Immature natural killer cell (primary cell): ENCODE results near the gene CHRD. TPM values are rescaled to one million over a fixed set of nuclear protein-coding genes. Genes with fewer than 3 reads are reported as not detected.
"Not testable (repeated sequence)": the region's sequence is repeated elsewhere in the genome, so short reads cannot be mapped to it uniquely, and the experiment has no call there.

Experiments used
- DNase-seq, 3 donors: peaks; one replicate each; pipeline ENCODE4 v3.0.0; 2022; ENCODE audit warnings: mixed read lengths in 1 of 3
- H3K27ac Mint-ChIP-seq, 6 donors: one replicate each; pipeline ENCODE4 v1.8.0; 2020; ENCODE audit warnings: mixed read lengths in 6 of 6, mild to moderate bottlenecking in 5 of 6, inconsistent platforms in 4 of 6, moderate library complexity in 3 of 6
- H3K27me3 Mint-ChIP-seq, 3 donors: one replicate each; pipeline ENCODE4 v1.8.0; 2020 to 2021; ENCODE audit warnings: low read depth in 3 of 3, mild to moderate bottlenecking in 3 of 3, mixed read lengths in 3 of 3, moderate library complexity in 3 of 3, inconsistent platforms in 1 of 3
- H3K36me3 Mint-ChIP-seq, 3 donors: one replicate each; pipeline ENCODE4 v1.8.0; 2020; ENCODE audit warnings: mixed read lengths in 3 of 3, inconsistent platforms in 2 of 3, mild to moderate bottlenecking in 2 of 3
- H3K4me1 Mint-ChIP-seq, 2 donors: one replicate each; pipeline ENCODE4 v1.8.0; 2020; ENCODE audit warnings: inconsistent platforms in 2 of 2, mild to moderate bottlenecking in 2 of 2, mixed read lengths in 2 of 2, moderate library complexity in 1 of 2
- H3K4me3 Mint-ChIP-seq, 5 donors: one replicate each; pipeline ENCODE4 v1.8.0; 2020; ENCODE audit warnings: mild to moderate bottlenecking in 5 of 5, mixed read lengths in 5 of 5, inconsistent platforms in 3 of 5, moderate library complexity in 3 of 5
- H3K9me3 Mint-ChIP-seq, 6 donors: one replicate each; pipeline ENCODE4 v1.8.0; 2020; ENCODE audit warnings: mild to moderate bottlenecking in 6 of 6, mixed read lengths in 6 of 6, inconsistent platforms in 4 of 6, moderate library complexity in 3 of 6
- polyA plus RNA-seq, 3 donors: library from polyadenylated mRNA; unstranded; fragments of 300-500 nt; fragmentation: Illumina TruSeq; gene quantifications; one replicate each; pipeline ENCODE4 v1.2.3, GENCODE V29; 2021

The CHRD gene
- polyA plus RNA-seq, 3 donors from 2014 or later = not detected

DNA sequence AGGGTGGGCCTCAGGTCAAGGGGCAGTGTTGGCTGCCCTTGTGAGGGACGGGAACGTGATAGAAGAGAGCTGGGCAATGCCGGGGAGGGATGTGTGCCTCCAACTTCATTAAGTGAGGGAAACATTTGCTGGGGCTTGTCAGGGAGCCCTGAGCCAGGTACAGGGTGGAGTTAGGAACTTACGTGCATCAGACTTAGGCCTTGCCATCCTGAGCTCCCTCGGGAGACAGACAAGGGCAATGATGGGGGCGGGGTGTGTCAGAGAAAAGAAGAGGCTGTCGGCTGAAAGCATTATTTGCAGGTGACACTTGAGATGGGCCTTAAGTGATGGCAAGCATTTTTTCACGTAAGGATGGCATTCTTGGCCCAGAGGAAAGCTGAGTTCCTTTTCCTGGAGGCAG is 40.9 kb upstream of the CHRD start:
- Mint-ChIP-seq H3K4me1 (peaks cover 21 to 25% of the 10 kb centered on the region in 2 donors), H3K27me3 (peaks cover 2 to 7% (median 6%) of the 10 kb centered on the region in 3 donors), H3K27ac (no peak overlapping the region), H3K36me3 (peaks cover 0 to 8% (median 4%) of the 10 kb centered on the region in 3 donors), H3K9me3 (peaks cover 0 to 1% (median 0%) of the 10 kb centered on the region in 6 donors), H3K4me3 (no peak overlapping the region)
- DNase-seq = no peak

DNA sequence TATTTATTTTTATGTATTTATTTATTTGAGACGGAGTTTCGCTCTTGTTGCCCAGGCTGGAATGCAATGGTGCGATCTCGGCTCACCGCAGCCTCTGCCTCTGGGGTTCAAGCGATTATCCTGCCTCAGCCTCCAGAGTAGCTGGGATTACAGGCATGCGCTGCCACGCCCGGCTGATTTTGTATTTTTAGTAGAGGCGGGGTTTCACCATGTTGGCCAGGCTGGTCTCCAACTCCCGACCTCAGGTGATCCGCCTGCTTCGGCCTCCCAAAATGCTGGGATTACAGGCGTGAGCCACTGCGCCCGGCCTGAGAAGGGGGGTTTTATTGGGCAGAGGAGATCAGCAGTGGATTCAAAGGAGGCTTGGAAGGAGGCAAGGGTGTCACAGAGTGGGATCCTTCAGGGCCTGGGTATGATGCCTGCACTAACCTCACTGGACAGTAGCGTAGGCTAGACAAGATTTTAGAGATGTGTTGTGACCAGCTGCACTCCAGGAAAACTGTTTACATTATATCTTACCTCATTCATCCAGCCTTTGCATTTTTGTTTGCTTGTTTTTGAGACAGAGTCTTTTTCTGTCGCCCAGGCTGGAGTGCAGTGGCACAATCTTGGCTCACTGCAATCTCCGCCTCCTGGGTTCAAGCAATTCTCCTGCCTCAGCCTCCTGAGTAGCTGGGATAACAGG is 40.3 kb upstream of the CHRD start:
- DNase-seq, H3K27me3 Mint-ChIP-seq, H3K4me3 Mint-ChIP-seq, H3K9me3 Mint-ChIP-seq, H3K36me3 Mint-ChIP-seq, H3K27ac Mint-ChIP-seq: not testable (repeated sequence)
- peaks cover 21 to 25% of the 10 kb centered on the region in 2 donors for H3K4me1 Mint-ChIP-seq

- no peak overlapping the region for H3K4me3 Mint-ChIP-seq
These were observed 37.9 kb upstream of the CHRD start for GRCh38 chr3:184341925-184342324.

DNA sequence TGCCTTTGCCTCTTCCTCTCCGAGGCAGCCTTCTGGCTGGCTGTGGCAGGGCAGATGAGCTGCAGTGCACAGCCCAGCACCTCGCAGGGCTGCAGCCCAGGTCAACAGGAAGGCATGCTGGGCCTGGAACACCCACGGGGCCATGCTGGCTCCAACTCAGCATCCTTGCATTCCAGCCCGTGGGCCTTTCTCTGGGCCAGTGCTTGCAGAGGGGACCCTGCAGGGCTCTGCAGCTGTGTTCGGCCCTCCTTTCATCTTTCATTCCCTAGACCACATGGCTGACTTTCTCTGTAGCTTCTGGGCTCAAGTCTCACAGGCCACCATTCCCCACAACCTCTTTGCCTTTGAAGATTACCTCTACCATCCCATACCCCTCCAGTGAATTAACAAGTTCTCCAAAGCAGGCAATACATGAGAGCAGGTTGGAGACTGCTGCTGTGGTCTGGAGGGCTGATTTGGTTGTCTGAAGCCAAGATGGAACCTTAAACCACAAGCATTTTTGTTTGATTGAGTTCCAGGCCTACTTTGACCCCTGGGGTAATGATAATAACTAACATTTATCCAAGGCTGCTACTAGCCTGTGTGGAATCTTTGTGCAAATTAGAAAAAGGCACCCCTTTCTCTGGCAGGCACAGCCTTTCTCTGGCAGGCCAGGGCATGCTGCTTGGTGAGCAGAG is 36.5 kb upstream of the CHRD start:
- Mint-ChIP-seq H3K27me3 (peaks cover 0 to 2% (median 0%) of the 10 kb centered on the region in 3 donors), H3K9me3 (peaks cover 0 to 1% (median 0%) of the 10 kb centered on the region in 6 donors), H3K4me3 (no peak overlapping the region), H3K4me1 (no peaks in the 10 kb centered on the region), H3K36me3 (peaks cover 0 to 8% (median 0%) of the 10 kb centered on the region in 3 donors), H3K27ac (no peak overlapping the region)
- no peak for DNase-seq

More at GRCh38 chr3:184341925-184342324, 37.9 kb upstream of the CHRD start:
- peaks cover 2 to 3% (median 3%) of the 10 kb centered on the region in 3 donors for H3K27me3 Mint-ChIP-seq
- peaks cover 12% of the 10 kb centered on the region in 2 donors for H3K4me1 Mint-ChIP-seq
- H3K27ac Mint-ChIP-seq = peak overlapping the region in 1 of 6 donors; percentile 4
- H3K9me3 Mint-ChIP-seq = peaks cover 0 to 1% (median 0%) of the 10 kb centered on the region in 6 donors
- H3K36me3 Mint-ChIP-seq = peaks cover 0 to 8% (median 0%) of the 10 kb centered on the region in 3 donors
- DNase-seq = no peak

DNA sequence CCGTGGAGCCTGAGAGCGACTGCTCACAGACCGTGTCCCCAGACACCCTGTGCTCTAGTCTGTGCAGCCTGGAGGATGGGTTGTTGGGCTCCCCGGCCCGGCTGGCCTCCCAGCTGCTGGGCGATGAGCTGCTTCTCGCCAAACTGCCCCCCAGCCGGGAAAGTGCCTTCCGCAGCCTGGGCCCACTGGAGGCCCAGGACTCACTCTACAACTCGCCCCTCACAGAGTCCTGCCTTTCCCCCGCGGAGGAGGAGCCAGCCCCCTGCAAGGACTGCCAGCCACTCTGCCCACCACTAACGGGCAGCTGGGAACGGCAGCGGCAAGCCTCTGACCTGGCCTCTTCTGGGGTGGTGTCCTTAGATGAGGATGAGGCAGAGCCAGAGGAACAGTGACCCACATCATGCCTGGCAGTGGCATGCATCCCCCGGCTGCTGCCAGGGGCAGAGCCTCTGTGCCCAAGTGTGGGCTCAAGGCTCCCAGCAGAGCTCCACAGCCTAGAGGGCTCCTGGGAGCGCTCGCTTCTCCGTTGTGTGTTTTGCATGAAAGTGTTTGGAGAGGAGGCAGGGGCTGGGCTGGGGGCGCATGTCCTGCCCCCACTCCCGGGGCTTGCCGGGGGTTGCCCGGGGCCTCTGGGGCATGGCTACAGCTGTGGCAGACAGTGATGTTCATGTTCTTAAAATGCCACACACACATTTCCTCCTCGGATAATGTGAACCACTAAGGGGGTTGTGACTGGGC is 35.1 kb upstream of the CHRD start:
- Mint-ChIP-seq H3K36me3 (peaks cover 0 to 8% (median 0%) of the 10 kb centered on the region in 3 donors), H3K27me3 (peaks cover 0 to 2% (median 0%) of the 10 kb centered on the region in 3 donors), H3K9me3 (no peaks in the 10 kb centered on the region), H3K4me1 (no peaks in the 10 kb centered on the region), H3K27ac (no peak overlapping the region), H3K4me3 (no peak overlapping the region)
- DNase-seq = no peak

GRCh38 chr3:184345317-184346144 is 34.3 kb upstream of the CHRD start:
- Mint-ChIP-seq H3K36me3 (peaks cover 0 to 8% (median 0%) of the 10 kb centered on the region in 3 donors), H3K9me3 (no peaks in the 10 kb centered on the region), H3K4me3 (no peak overlapping the region), H3K27me3 (peaks cover 0 to 2% (median 0%) of the 10 kb centered on the region in 3 donors), H3K4me1 (no peaks in the 10 kb centered on the region), H3K27ac (no peak overlapping the region)
- no peak for DNase-seq

DNA sequence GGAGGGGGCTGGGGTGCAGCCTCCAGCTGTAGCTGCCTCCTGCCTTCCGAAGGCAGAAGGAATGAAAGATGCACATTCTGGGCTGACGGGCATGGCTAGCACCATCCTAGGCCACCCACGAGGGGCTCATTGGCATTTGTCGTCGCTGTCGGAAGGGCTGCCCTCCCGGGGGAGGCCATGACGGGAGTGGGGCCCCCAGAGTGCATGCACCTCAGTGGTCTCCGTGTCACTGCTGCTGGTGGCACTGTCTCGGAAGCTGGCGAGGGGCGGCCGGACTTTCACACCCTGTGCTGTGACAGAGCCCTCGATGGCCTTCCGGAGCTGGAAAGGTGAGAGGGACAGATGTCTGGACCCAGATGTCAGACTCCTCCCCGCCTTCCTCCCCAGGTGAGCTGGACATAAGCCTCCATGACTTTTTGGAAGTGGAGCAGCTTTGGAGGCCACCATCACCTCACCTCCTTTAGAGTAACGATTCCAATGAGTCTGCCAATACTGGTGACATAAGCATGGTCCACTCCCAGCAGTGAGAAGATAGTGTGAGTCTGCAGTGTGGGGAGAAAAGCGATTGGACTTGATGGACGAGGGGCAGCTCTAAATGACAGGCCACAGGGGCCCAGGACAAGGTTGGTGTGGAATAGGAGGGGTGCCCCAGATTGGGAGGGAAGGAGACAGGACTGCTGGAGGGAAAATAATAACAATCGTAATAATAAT is 33.2 kb upstream of the CHRD start:
- no peak overlapping the region for H3K27ac Mint-ChIP-seq
- H3K4me1 Mint-ChIP-seq = no peaks in the 10 kb centered on the region
- DNase-seq = no peak
- peaks cover 0 to 5% (median 0%) of the 10 kb centered on the region in 3 donors for H3K36me3 Mint-ChIP-seq
- no peak overlapping the region for H3K4me3 Mint-ChIP-seq
- no peaks in the 10 kb centered on the region for H3K9me3 Mint-ChIP-seq
- peaks cover 0 to 3% (median 0%) of the 10 kb centered on the region in 3 donors for H3K27me3 Mint-ChIP-seq

GRCh38 chr3:184347321-184348056 is 32.4 kb upstream of the CHRD start:
- no peaks in the 10 kb centered on the region for H3K4me1 Mint-ChIP-seq
- no peak overlapping the region for H3K27ac Mint-ChIP-seq
- no peaks in the 10 kb centered on the region for H3K9me3 Mint-ChIP-seq
- H3K4me3 Mint-ChIP-seq = no peak overlapping the region
- no peak for DNase-seq
- H3K36me3 Mint-ChIP-seq = peaks cover 0 to 3% (median 0%) of the 10 kb centered on the region in 3 donors
- H3K27me3 Mint-ChIP-seq = peaks cover 0 to 1% (median 0%) of the 10 kb centered on the region in 3 donors

GRCh38 chr3:184348057-184348382 is 31.8 kb upstream of the CHRD start:
- no peak for DNase-seq
- no peaks in the 10 kb centered on the region for H3K9me3 Mint-ChIP-seq
- peaks cover 0 to 3% (median 0%) of the 10 kb centered on the region in 3 donors for H3K36me3 Mint-ChIP-seq
- H3K27me3 Mint-ChIP-seq = peaks cover 0 to 1% (median 0%) of the 10 kb centered on the region in 3 donors
- no peaks in the 10 kb centered on the region for H3K4me1 Mint-ChIP-seq
- H3K27ac Mint-ChIP-seq = no peak overlapping the region
- no peak overlapping the region for H3K4me3 Mint-ChIP-seq

DNA sequence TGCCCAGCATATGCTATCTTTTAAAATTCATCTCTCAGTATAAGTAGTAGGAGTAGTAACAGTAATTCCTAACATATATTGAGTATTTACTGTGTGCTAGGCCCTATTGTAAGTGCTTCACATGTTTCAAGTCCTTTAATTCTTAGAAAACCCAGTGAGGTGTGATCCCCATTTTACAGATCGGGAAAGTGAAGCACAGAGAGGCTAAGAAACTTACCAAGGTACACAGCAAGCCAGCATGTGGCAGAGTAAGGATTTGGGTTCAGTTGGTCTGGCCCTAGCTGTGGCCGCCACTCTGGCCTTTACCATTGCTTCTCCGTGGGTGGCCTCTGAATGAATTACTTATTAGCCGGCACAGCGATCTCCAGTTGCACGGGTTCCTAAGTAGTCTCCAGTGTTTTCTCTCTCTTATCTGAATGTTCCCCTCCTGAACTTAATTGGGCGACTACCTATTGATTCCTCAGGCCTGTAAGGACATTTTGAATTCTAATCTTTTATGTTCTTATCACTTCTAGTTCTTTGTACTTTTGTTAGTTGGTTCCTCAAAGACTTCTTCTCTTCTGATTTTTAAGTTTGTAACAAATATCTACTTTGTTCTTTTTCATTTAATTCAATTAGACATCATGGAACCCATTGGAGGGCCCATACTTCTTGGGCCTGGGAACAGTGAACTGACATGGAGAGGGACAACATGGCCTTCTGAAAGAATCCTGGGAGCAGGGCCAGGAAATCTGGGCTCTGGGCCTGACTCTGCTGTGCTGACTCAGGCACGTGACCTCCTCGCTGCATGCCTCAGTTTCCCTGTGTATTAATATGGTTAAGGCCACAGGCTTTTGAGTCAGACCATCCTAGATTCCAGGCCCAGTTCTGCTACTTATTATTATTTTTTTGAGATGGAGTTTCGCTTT is 30.0 kb upstream of the CHRD start:
- H3K4me3 Mint-ChIP-seq = no peak overlapping the region
- H3K27ac Mint-ChIP-seq = no peak overlapping the region
- peaks cover 0 to 5% of the 10 kb centered on the region in 2 donors for H3K4me1 Mint-ChIP-seq
- no peaks in the 10 kb centered on the region for H3K9me3 Mint-ChIP-seq
- DNase-seq = no peak
- H3K27me3 Mint-ChIP-seq = peaks cover 0 to 1% (median 0%) of the 10 kb centered on the region in 3 donors
- H3K36me3 Mint-ChIP-seq = no peaks in the 10 kb centered on the region

DNA sequence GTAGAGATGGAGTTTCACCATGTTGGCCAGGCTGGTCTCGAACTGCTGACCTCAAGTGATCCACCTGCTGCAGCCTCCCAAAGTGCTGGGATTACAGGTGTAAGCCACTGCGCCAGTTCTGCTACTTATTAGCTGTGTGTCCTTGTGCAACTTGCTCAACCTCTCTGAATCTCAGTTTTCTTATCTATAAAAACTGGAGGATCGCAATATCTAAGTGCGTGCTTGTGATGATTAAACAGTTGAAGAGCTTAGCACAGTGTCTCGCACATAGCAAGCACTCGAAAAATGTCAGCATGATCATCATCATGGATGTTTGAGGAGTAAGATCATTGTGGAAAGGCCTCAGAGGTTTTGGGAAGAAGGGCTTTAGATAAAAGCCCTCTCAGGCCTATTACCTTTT is 29.2 kb upstream of the CHRD start:
- Mint-ChIP-seq H3K9me3 (no peaks in the 10 kb centered on the region), H3K27ac (no peak overlapping the region), H3K4me3 (no peak overlapping the region)

More for the DNA sequence above, 29.2 kb upstream of the CHRD start:
- Mint-ChIP-seq H3K27me3 (peaks cover 0 to 1% (median 0%) of the 10 kb centered on the region in 3 donors), H3K36me3 (no peaks in the 10 kb centered on the region), H3K4me1 (peaks cover 0 to 6% of the 10 kb centered on the region in 2 donors)
- no peak for DNase-seq
